Erythroblast (primary cell): ENCODE results near the gene MAGI1.

Experiments used
- GATA1 ChIP-seq: IDR thresholded peaks from 2 replicates; pipeline ENCODE4 v1.6.1; 2011; ENCODE audit warnings: low read depth, mild to moderate bottlenecking, control low read depth, low read length, moderate library complexity
- POLR2A ChIP-seq: IDR thresholded peaks from 2 replicates; pipeline ENCODE4 v1.6.1; 2011; ENCODE audit warnings: mild to moderate bottlenecking, low read length

DNA sequence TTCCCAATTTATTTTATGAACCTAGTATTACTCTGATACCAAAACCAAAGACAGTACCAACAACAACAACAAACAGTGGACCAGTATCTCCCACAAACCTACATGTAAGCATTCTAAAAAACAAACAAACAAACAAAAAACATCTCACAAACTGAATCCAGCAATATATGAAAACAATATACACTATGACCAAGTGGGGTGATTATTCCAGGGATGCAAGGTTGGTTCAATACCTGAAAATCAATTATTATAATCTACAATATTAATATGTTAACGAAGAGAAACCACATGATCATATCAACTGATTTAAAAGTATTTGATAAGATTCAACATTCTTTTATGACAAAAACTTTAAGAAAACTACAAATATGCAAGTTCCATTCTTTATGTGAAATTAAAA lies 391.3 kb downstream of the MAGI1 start:
- TF ChIP-seq POLR2A: no peak
- no peak for TF ChIP-seq GATA1
